NT2/D1 (cell line): ENCODE data around the gene GPR55.

ENCODE experiments used
- DNase-seq: peaks from one replicate; pipeline ENCODE4 v3.0.0-alpha.2; 2011; ENCODE audit warnings: low read depth, low spot score
- H3K27me3 ChIP-seq: 2 replicates; pipeline ENCODE4 v1.6.0; 2011; ENCODE audit warnings: mild to moderate bottlenecking; ENCODE audit not compliant: insufficient read length, insufficient read depth
- H3K36me3 ChIP-seq: 2 replicates; pipeline ENCODE4 v1.6.1; 2011; ENCODE audit warnings: mild to moderate bottlenecking, low read length, mixed read lengths; ENCODE audit not compliant: insufficient read depth, insufficient read length
- H3K4me1 ChIP-seq: 2 replicates; pipeline ENCODE4 v1.5.1; 2011; ENCODE audit not compliant: insufficient read depth, insufficient read length
- H3K4me3 ChIP-seq: 2 replicates; pipeline ENCODE4 v1.5.1; 2011; ENCODE audit warnings: low read depth; ENCODE audit not compliant: insufficient read length
- H3K9ac ChIP-seq: 2 replicates; pipeline ENCODE4 v1.6.0; 2011; ENCODE audit warnings: low read depth; ENCODE audit not compliant: insufficient read length
- H3K9me3 ChIP-seq: 2 replicates; pipeline ENCODE4 v1.5.1; 2011; ENCODE audit warnings: mild to moderate bottlenecking, low read length; ENCODE audit not compliant: insufficient read depth
- SUZ12 ChIP-seq: IDR thresholded peaks from 2 replicates; pipeline ENCODE4 v1.6.1; 2011; ENCODE audit not compliant: insufficient read length, insufficient read depth; ENCODE audit errors: extremely low read depth
- YY1 ChIP-seq: IDR thresholded peaks from 2 replicates; pipeline ENCODE4 v1.6.1; 2011; ENCODE audit not compliant: insufficient read length, insufficient read depth
- ZNF274 ChIP-seq: IDR thresholded peaks from 2 replicates; pipeline ENCODE4 v1.6.1; 2011; ENCODE audit warnings: mild to moderate bottlenecking, low read depth, low read length

The GPR55 gene

GRCh38 chr2:230898713-230899091, 26.3 kb downstream of the GPR55 start:
- DNase-seq = no peak
- Histone ChIP-seq H3K9ac (no peak overlapping the region), H3K4me1 (peaks cover 8% of the 10 kb centered on the region), H3K9me3 (no peaks in the 10 kb centered on the region), H3K36me3 (no peaks in the 10 kb centered on the region), H3K4me3 (no peak overlapping the region), H3K27me3 (no peaks in the 10 kb centered on the region)
- TF ChIP-seq ZNF274 (no peak), YY1 (no peak), SUZ12 (no peak)

- Histone ChIP-seq H3K9ac (no peak overlapping the region), H3K4me3 (no peak overlapping the region), H3K36me3 (no peaks in the 10 kb centered on the region), H3K9me3 (no peaks in the 10 kb centered on the region), H3K4me1 (peaks cover 13% of the 10 kb centered on the region), H3K27me3 (no peaks in the 10 kb centered on the region)
- no peak for DNase-seq
- TF ChIP-seq SUZ12 (no peak), YY1 (no peak), ZNF274 (no peak)
Measured at GRCh38 chr2:230898016-230898712, 26.9 kb downstream of the GPR55 start.

- H3K9me3 ChIP-seq = no peaks in the 10 kb centered on the region
- TF ChIP-seq SUZ12 (no peak), ZNF274 (no peak), YY1 (no peak)
- H3K4me3 ChIP-seq = no peak overlapping the region
Measured at GRCh38 chr2:230896346-230897115, 28.5 kb downstream of the GPR55 start.

GRCh38 chr2:230895536-230896345, 29.3 kb downstream of the GPR55 start:
- Histone ChIP-seq H3K9me3 (no peaks in the 10 kb centered on the region), H3K9ac (no peak overlapping the region), H3K4me3 (no peak overlapping the region), H3K36me3 (no peaks in the 10 kb centered on the region), H3K4me1 (peaks cover 24% of the 10 kb centered on the region), H3K27me3 (no peaks in the 10 kb centered on the region)
- TF ChIP-seq ZNF274 (no peak), YY1 (no peak), SUZ12 (no peak)
- DNase-seq = no peak

More at GRCh38 chr2:230896346-230897115, 28.5 kb downstream of the GPR55 start:
- Histone ChIP-seq H3K4me1 (peaks cover 22% of the 10 kb centered on the region), H3K9ac (no peak overlapping the region), H3K36me3 (no peaks in the 10 kb centered on the region), H3K27me3 (no peaks in the 10 kb centered on the region)
- DNase-seq = no peak

- no peak for DNase-seq
- no peaks in the 10 kb centered on the region for H3K36me3 ChIP-seq
- peaks cover 25% of the 10 kb centered on the region for H3K4me1 ChIP-seq
- H3K4me3 ChIP-seq = no peak overlapping the region
- TF ChIP-seq SUZ12 (no peak), YY1 (no peak), ZNF274 (no peak)
- 0 out of 2 replicates have a peak, but pooled peaks cover 2% of the 10 kb centered on the region for H3K9me3 ChIP-seq
- no peak overlapping the region for H3K9ac ChIP-seq
- no peaks in the 10 kb centered on the region for H3K27me3 ChIP-seq
Measured at GRCh38 chr2:230893841-230894781, 30.9 kb downstream of the GPR55 start.

- Histone ChIP-seq H3K9ac (no peak overlapping the region), H3K4me3 (no peak overlapping the region), H3K4me1 (peaks cover 23% of the 10 kb centered on the region), H3K9me3 (peaks cover 6% of the 10 kb centered on the region; the same call in 1 of the 2 replicates), H3K27me3 (no peaks in the 10 kb centered on the region), H3K36me3 (no peaks in the 10 kb centered on the region)
- DNase-seq = no peak
- TF ChIP-seq SUZ12 (no peak), YY1 (no peak), ZNF274 (no peak)
Measured at GRCh38 chr2:230893338-230893737, 31.7 kb downstream of the GPR55 start.
